BJ (cell line): ENCODE data around the gene BCAS1. TPM values are rescaled to one million over a fixed set of nuclear protein-coding genes. Genes with fewer than 3 reads are reported as not detected.

Experiments
- CTCF ChIA-PET: fragments of 350-600 bp; formaldehyde crosslinking; extraction: SDS; loops from one replicate; lab custom pipeline; 2021; ENCODE audit warnings: antibody characterized with exemption, inconsistent platforms; lab: Yijun Ruan, JAX
- POLR2A ChIA-PET: fragments of 300-600 bp; sonication (Branson Sonifier 250); formaldehyde crosslinking; extraction: SDS; loops from one replicate; lab custom pipeline; 2021; ENCODE audit warnings: antibody characterized with exemption; lab: Charles Lee
- DNase-seq: peaks from one replicate; pipeline ENCODE4 v3.0.0-alpha.2; 2011; ENCODE audit warnings: low read depth
- H3K27me3 ChIP-seq: 2 replicates; pipeline ENCODE4 v1.6.0; 2011; ENCODE audit warnings: low read length; ENCODE audit not compliant: control insufficient read depth, insufficient read depth
- H3K36me3 ChIP-seq: 2 replicates; pipeline ENCODE4 v1.5.1; 2011; ENCODE audit warnings: low read length; ENCODE audit not compliant: control insufficient read depth, insufficient read depth
- H3K4me3 ChIP-seq: 2 replicates; pipeline ENCODE4 v1.5.1; 2011; ENCODE audit warnings: low read depth, mild to moderate bottlenecking, control low read depth, low read length
- CTCF ChIP-seq: IDR thresholded peaks from 2 replicates; pipeline ENCODE4 v1.5.1; 2011; ENCODE audit warnings: low read depth, mild to moderate bottlenecking, control low read depth, inconsistent platforms, low read length, moderate library complexity; ENCODE audit not compliant: insufficient read depth
- polyA plus RNA-seq: library from polyadenylated mRNA; depleted of rRNA; stranded (reverse); fragments of >200 nt; gene quantifications from 2 replicates; pipeline ENCODE4 v1.2.3, GENCODE V29; 2011

BCAS1 gene
- polyA plus RNA-seq, 1 experiment = not detected

DNA sequence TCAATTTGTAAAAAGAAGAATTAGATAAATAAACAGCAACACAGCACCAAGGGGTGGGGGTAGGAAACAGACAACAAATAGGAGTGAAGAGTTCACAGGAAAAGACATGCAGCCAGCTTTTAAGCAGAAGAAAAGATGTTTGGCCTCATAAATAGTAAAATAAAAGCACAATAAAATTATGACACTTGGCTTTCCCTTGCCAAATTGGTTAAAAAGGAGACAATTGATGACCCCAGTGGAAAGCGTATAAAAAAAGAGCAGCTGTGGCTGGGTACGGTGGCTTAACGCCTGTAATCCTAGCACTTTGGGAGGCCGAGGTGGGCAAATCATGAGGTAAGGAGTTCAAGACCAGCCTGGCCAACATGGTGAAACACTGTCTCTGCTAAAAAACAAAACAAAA is 29.1 kb downstream of the BCAS1 start:
- ChIA-PET POLR2A (no interaction called here), CTCF (no interaction called here)
- no peaks in the 10 kb centered on the region for H3K27me3 ChIP-seq
- H3K36me3 ChIP-seq = no peaks in the 10 kb centered on the region
- TF ChIP-seq CTCF = no peak
- H3K4me3 ChIP-seq = no peak overlapping the region
- DNase-seq = no peak

DNA sequence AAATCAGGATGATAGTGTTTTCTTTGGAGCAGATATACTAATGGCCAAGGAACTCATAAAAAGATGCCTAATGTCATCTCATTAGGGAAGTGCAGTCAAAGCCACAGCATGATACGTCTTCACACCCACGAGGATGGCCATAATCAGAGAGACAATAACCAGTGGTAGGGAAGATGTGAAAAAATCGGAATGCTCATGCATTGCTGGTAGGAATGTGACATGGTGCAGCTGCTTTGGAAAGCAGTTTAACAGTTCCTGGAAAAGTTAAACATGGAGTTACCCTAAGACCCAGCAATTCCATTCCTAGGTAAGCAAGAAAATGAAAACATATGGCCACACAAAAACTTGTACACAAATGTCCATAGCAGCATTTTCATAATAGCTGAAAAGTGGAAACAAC is 29.9 kb downstream of the BCAS1 start:
- Histone ChIP-seq H3K27me3 (no peaks in the 10 kb centered on the region), H3K36me3 (no peaks in the 10 kb centered on the region), H3K4me3 (no peak overlapping the region)
- ChIA-PET CTCF (no interaction called here), POLR2A (no interaction called here)
- no peak for TF ChIP-seq CTCF
- no peak for DNase-seq

- no peak overlapping the region for H3K4me3 ChIP-seq
- CTCF ChIA-PET = interaction anchor here (1.0 kb wide), 1 partner anchor 8 kb away, joined by 3 read pairs; no protein-coding TSS in a partner anchor
- no peaks in the 10 kb centered on the region for H3K36me3 ChIP-seq
- no peak for TF ChIP-seq CTCF
- no peak for DNase-seq
- POLR2A ChIA-PET = no interaction called here
- H3K27me3 ChIP-seq = no peaks in the 10 kb centered on the region
Measured at GRCh38 chr20:54038961-54039360, 31.4 kb downstream of the BCAS1 start.

DNA sequence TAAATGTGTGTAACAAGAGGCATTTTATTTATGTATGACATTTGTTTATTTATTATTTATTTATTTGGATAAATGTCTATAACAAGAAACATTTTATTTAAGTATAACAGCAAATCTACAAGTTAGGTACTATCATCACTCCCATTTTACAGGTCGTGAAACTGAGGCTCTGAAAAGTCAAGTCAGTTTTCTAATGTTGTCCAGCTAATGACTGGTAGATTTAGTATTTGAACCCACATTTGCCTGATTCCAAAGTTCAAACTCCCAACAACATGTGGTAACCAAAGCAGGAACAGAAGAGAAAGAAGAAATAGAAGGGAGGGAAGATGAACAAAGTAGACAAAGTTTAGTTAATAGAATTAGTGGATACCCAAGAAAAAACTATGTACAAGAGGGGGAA is 32.9 kb downstream of the BCAS1 start:
- POLR2A ChIA-PET = no interaction called here
- Histone ChIP-seq H3K36me3 (no peaks in the 10 kb centered on the region), H3K27me3 (no peaks in the 10 kb centered on the region), H3K4me3 (no peak overlapping the region)
- no peak for TF ChIP-seq CTCF
- DNase-seq = no peak
- CTCF ChIA-PET = no interaction called here

- Histone ChIP-seq H3K36me3 (no peaks in the 10 kb centered on the region), H3K27me3 (no peaks in the 10 kb centered on the region), H3K4me3 (no peak overlapping the region)
- ChIA-PET CTCF (interaction anchor here (1.4 kb wide), 1 partner anchor 19 kb away, joined by 4 read pairs; no protein-coding TSS in a partner anchor), POLR2A (no interaction called here)
- no peak for TF ChIP-seq CTCF
- DNase-seq = no peak
Measured at GRCh38 chr20:54029643-54030042, 40.8 kb downstream of the BCAS1 start.
